Measurements from ENCODE around the gene DHX9.

The DHX9 gene

DNA sequence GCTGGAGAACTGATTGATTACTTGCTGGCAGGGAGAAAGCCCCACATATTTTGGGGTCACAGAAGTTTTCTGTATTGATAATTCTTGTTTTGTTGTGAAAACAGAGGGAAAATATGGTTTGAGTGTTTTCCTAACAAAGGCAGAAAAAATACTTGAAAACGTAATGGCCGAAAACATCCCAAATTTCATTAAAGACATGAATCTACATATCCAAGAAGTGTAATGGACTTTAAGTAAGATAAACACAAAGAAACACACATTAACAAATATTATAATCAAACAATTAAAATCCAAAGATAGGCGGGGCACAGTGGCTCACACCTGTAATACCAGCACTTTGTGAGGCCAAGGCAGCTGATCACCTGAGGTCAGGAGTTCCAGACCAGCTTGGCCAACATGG is 74.3 kb downstream of the DHX9 start:
- TF ChIP-seq, protein P1, sequence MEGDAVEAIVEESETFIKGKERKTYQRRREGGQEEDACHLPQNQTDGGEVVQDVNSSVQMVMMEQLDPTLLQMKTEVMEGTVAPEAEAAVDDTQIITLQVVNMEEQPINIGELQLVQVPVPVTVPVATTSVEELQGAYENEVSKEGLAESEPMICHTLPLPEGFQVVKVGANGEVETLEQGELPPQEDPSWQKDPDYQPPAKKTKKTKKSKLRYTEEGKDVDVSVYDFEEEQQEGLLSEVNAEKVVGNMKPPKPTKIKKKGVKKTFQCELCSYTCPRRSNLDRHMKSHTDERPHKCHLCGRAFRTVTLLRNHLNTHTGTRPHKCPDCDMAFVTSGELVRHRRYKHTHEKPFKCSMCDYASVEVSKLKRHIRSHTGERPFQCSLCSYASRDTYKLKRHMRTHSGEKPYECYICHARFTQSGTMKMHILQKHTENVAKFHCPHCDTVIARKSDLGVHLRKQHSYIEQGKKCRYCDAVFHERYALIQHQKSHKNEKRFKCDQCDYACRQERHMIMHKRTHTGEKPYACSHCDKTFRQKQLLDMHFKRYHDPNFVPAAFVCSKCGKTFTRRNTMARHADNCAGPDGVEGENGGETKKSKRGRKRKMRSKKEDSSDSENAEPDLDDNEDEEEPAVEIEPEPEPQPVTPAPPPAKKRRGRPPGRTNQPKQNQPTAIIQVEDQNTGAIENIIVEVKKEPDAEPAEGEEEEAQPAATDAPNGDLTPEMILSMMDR (IDR thresholded peaks at IDR 0.05; ENCODE audit: insufficient read depth, low read length): no peak
- TF ChIP-seq, protein P2, sequence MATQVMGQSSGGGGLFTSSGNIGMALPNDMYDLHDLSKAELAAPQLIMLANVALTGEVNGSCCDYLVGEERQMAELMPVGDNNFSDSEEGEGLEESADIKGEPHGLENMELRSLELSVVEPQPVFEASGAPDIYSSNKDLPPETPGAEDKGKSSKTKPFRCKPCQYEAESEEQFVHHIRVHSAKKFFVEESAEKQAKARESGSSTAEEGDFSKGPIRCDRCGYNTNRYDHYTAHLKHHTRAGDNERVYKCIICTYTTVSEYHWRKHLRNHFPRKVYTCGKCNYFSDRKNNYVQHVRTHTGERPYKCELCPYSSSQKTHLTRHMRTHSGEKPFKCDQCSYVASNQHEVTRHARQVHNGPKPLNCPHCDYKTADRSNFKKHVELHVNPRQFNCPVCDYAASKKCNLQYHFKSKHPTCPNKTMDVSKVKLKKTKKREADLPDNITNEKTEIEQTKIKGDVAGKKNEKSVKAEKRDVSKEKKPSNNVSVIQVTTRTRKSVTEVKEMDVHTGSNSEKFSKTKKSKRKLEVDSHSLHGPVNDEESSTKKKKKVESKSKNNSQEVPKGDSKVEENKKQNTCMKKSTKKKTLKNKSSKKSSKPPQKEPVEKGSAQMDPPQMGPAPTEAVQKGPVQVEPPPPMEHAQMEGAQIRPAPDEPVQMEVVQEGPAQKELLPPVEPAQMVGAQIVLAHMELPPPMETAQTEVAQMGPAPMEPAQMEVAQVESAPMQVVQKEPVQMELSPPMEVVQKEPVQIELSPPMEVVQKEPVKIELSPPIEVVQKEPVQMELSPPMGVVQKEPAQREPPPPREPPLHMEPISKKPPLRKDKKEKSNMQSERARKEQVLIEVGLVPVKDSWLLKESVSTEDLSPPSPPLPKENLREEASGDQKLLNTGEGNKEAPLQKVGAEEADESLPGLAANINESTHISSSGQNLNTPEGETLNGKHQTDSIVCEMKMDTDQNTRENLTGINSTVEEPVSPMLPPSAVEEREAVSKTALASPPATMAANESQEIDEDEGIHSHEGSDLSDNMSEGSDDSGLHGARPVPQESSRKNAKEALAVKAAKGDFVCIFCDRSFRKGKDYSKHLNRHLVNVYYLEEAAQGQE (IDR thresholded peaks at IDR 0.05; ENCODE audit: insufficient replicate concordance, low read depth): no peak
- TF ChIP-seq POLR2AphosphoS5 (IDR thresholded peaks at IDR 0.05; ENCODE audit: low read depth) (no peak), GABPA (IDR thresholded peaks at IDR 0.05; ENCODE audit: low read depth) (no peak), SPI1 (IDR thresholded peaks at IDR 0.05; ENCODE audit: borderline replicate concordance, low read depth) (no peak)
- no peak for DNase-seq (ENCODE audit: low read depth in 1 of 2, low spot score in 1 of 2)
- Histone ChIP-seq H3K27me3 (ENCODE audit: insufficient read depth, poor library complexity, severe bottlenecking) (no peaks in the 10 kb centered on the region), H3K4me3 (replicated peaks; ENCODE audit: insufficient read depth, low read length) (no peak overlapping the region), H3K27ac (replicated peaks) (no peak overlapping the region)

DNA sequence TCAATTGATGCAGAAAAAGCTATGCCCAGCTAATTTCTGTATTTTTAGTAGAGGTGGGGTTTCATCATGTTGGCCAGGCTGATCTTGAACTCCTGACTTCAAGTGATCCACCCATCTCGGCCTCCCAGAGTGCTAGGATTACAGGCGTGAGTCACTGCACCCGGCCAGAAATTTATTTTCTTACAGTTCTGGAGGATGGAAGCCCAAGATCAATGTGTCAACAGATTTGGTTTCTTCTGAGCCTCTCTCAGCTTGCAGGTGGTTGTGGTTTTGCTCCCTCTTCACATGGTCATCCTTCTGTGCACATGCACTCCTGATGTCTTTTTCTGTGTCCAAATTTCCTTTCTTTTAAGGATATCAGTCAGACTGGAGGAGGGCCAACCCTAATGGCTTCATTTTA is 78.2 kb downstream of the DHX9 start:
- TF ChIP-seq SPI1 (IDR thresholded peaks at IDR 0.05; ENCODE audit: borderline replicate concordance, low read depth) (no peak), GABPA (IDR thresholded peaks at IDR 0.05; ENCODE audit: low read depth) (no peak), POLR2AphosphoS5 (IDR thresholded peaks at IDR 0.05; ENCODE audit: low read depth) (no peak)
- TF ChIP-seq, protein P2 (IDR thresholded peaks at IDR 0.05; ENCODE audit: insufficient replicate concordance, low read depth): no peak
- TF ChIP-seq, protein P1 (IDR thresholded peaks at IDR 0.05; ENCODE audit: insufficient read depth, low read length): no peak
- no peak overlapping the region for H3K4me3 ChIP-seq (replicated peaks; ENCODE audit: insufficient read depth, low read length)

DNA sequence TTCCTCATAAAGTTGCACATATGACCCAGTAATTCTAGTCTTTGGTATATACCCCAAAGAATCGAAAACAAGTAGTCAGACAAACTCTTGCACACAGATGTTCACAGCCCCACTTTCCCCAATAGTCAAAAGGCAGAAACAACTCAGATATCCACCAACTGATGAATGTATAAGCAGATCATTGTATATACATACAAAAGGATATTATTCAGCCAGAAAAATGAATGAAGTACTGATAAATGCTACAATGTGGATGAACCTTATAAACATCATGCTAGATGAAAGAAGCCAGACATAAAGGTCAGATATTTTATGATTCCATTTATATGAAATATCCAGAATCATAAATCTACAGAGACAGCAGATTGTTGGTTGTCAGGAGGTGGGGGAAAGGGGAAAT is 86.5 kb downstream of the DHX9 start:
- no peak overlapping the region for H3K4me3 ChIP-seq (replicated peaks; ENCODE audit: insufficient read depth, low read length)
- H3K27me3 ChIP-seq (ENCODE audit: insufficient read depth, poor library complexity, severe bottlenecking): no peaks in the 10 kb centered on the region
- DNase-seq (ENCODE audit: low read depth in 1 of 2, low spot score in 1 of 2): no peak
- TF ChIP-seq SPI1 (IDR thresholded peaks at IDR 0.05; ENCODE audit: borderline replicate concordance, low read depth) (no peak), POLR2AphosphoS5 (IDR thresholded peaks at IDR 0.05; ENCODE audit: low read depth) (no peak), GABPA (IDR thresholded peaks at IDR 0.05; ENCODE audit: low read depth) (no peak)
- TF ChIP-seq, protein P1 (IDR thresholded peaks at IDR 0.05; ENCODE audit: insufficient read depth, low read length): no peak
- TF ChIP-seq, protein P2 (IDR thresholded peaks at IDR 0.05; ENCODE audit: insufficient replicate concordance, low read depth): no peak
- no peak overlapping the region for H3K27ac ChIP-seq (replicated peaks)

More for the DNA sequence above, 78.2 kb downstream of the DHX9 start:
- Histone ChIP-seq H3K27me3 (ENCODE audit: insufficient read depth, poor library complexity, severe bottlenecking) (no peaks in the 10 kb centered on the region), H3K27ac (replicated peaks) (no peak overlapping the region)
- no peak for DNase-seq (ENCODE audit: low read depth in 1 of 2, low spot score in 1 of 2)

Measured in HL-60 (cell line).